GM21717 (cell line): Measurements from ENCODE around the gene IGFBP4.

Experiments
- ATAC-seq: cut with Tn5 transposase; IDR thresholded peaks from one replicate; pipeline ENCODE4 v1.9.1; 2021; ENCODE audit warnings: mild to moderate bottlenecking, moderate library complexity; ENCODE audit not compliant: unreplicated experiment

The IGFBP4 gene

DNA sequence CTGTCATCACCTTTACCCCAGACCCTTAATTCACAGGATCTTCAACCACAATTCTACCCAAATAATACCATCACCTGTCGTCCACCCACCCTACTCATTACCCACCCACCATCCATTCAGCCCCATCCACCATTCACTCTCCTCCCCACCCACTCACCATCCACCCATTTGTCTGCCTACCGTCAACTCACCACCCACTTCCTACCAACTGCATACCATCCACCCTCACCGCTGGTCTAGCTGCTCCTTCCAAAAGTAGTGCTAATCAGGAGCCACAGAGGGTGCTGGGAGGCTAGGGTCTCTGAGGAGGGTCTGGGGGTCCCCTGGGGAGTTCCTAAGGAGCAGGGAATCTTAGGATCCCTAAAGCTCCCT lies 12.0 kb upstream of the IGFBP4 start:
- no peak for ATAC-seq

DNA sequence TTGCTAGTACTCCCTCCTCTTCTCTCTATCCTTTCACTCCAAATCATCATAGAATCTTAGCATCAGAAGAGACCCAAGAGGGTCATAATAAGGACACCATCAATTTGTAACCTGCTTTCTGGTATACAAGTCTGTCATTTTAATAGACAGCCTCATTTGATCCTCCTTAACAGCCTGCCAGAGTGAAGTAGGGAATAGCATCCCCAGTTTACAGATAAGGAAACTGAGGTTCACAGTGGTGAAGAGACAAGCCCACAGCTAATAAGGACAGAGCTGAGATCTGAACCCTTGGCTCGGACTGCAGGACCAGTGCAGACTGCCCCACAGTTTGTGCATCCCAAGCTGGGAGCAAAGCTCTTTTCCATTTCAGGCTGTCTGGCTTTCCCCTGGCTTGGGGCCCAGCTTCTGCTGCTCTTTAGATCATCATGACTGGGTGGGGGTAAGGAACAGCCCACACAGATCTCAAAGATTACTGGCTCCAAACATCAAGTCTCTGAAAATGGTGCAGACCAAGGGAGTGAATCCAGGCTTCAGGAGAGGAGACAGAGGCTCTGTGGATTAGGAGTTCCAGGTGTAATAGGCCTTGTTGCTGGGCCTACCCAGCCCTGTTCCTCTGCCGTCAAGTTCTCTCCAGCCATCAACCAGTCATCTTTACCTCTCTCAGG lies 10.3 kb upstream of the IGFBP4 start:
- no peak for ATAC-seq

DNA sequence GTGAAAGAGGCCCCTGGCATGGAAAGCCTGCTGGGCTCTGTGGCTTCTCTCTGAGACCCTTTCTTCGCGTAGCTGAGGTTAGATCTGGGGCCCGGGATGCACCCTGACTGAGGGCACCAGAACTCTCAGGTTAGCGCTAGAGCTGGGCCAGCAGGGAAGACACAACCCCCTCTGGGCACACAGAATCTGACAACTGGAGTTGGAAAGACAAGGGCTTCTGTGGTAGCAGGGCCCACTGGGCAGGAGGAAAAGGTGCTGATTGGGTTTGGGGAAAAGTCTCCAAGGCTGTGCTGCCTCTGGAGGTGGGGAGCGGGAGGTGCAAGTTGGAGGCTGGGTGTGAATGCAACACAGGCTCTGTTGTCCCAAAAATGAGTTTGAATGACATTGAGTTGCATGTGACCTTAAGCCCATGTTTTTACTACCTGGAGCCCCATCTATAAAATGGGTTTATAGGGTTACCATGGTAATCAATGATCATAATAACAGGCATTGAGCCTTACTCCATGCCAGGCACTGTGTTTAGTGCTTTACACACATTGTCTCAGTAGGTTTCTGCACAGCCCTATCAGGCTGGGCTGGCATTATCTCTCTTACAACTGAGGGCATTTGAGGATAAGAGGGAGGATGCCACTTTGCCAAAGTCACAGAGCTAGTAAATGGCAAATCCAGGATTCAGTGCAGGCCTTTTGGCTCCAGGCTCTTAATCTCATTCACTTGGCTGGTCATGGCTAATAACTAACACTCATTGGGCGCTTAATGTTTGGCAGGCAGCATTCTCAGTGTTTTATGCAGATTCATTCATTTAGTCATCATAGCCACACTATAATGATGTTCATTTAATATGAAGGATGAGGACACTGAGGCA lies 9.5 kb upstream of the IGFBP4 start:
- no peak for ATAC-seq

DNA sequence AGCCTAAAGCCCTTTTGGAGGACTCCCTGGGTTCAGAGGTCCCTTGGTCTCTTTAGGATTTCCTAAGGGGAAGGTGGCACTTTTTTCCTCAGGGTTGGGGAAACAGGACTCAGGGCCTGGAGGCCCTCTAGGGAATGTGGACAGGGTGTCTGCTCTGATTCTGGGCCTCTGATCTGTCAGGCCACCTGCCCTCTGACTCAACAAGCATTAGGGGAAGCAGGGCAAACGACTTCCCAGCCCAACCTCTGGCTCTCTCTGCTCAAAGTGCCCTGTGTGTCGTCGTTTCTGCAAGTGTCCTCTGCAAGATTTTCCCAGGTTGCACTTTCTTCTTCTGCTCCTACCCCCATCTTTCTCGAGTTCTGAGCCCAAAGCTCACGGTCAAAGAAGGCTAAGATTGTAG lies 6.6 kb upstream of the IGFBP4 start:
- no peak for ATAC-seq

DNA sequence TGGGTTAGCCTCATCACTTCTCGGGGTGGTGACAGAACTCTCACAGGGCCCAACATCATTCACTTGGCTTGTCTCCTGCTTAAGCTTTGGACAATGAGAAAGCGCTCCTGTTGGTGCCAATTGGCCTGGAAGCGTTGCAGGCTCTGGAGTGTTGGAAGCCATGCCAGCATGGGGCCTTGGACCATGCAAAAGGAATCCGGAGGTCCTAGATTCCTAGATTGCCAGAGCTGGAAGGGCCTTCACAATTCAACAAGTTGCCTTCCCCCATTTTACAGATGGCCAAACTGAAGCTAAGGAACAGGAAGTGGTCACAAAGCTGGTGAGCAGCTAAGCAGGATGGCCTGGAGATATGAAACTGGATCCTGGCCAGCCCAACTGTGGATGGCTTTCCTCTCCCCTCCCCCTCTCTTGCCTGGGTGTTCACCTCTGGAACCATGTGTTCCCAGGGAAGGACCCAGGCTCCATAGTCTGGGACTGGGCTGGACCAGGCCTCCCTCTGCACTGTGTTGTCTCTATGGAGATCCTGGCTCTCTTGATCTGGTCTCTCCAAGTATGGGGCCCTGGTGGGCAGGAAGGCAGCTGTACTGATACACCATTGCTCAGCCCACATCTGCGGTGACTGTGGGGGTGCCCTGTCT lies 6.0 kb upstream of the IGFBP4 start:
- no peak for ATAC-seq

DNA sequence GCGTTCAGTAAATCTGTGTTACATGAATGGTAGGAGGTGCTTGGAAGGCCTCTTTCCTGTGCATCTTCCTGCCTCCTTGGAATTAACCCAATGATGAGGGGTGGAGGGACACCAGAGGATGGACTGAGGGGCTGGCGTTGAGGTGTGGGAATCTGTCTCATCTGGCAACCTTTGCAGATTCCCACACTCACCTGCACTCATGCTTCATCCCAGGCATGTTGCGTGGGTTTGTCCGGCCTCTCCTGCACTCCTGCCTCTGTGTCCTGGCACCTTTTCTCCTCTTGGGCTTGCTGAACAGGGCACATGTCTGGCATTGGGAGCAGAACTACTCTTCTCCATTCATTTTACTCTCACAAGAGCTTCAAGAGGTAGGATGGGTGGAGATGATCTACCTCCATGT lies 3.1 kb upstream of the IGFBP4 start:
- ATAC-seq, result no peak

DNA sequence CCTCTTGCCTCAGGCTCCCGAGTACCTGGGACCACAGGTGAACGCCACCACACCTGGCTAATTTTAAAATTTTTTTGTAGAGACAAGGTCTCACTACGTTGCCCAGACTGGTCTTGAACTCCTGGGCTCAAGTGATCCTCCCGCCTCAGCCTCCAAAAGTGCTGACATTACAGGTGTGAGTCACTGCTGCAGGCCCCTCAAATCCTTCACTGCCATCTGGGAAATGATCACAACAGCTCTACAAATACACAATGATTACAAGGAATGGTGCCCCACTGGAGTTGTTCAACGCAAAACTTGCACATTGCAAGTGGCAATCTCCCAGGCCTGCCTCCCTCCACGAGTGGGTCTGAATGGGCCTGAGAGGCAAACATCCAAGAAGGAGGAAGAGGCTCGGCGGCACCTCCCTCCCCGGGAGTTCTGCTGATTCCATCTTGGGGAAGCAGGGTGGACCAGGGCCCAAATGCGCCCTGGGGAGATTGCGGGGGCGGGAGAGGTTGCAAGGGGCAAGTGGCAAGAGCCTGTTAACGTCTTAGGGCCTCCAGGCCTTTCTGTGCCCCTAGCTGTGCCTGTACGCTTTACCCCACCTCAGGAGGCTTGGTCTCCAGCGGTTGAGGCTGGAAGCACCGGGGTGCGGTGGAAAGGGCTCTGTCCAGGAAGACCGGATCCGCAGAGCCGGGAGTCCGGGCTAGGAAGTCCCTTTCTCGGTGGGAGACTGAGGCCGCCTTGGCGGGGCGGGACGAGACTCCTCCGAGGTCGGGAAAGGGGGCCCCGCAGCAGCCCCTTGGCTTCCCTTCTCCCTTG lies 656 bp upstream of the IGFBP4 start:
- no peak for ATAC-seq

DNA sequence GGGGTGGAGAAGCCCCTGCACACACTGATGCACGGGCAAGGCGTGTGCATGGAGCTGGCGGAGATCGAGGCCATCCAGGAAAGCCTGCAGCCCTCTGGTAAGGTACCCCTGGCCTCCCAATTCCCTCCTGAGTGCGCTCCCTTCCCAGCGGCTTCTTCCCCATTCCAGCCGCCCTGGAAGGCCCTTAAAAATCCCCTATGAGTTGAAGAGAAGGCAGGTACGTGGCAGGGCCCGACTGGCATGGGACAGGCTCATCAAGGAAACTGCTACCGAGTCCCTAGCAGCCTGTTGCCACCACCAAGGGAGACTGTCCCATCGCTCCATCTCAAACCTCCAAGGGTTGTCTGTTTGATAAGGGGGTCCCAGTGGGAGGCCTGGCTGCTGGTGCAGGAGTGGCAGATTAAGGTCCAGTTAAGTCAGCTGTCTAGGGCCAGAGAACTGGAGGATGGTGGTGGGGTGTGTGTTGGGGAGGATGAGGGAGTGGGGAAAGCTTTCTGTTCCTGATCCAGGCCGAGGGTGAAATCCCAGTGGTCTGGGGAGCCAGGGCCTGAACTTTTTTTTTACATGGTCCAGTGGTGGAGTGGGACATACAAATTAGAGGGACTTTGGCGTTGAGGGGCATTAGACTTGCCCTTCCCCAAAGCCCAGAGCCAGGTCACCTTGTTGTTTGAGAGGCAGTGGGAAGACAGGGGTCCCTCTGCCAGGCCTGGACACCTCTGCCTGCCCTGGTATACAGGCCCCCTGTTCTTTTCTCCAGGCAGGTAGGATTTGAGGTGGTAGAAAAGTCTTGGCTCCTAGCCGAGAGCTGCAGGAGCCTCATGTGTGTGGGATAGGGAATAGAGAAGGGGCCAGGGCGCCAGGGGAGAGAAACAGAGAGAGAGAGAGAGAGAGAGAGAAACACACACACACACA lies 994 bp downstream of the IGFBP4 start:
- no peak for ATAC-seq

DNA sequence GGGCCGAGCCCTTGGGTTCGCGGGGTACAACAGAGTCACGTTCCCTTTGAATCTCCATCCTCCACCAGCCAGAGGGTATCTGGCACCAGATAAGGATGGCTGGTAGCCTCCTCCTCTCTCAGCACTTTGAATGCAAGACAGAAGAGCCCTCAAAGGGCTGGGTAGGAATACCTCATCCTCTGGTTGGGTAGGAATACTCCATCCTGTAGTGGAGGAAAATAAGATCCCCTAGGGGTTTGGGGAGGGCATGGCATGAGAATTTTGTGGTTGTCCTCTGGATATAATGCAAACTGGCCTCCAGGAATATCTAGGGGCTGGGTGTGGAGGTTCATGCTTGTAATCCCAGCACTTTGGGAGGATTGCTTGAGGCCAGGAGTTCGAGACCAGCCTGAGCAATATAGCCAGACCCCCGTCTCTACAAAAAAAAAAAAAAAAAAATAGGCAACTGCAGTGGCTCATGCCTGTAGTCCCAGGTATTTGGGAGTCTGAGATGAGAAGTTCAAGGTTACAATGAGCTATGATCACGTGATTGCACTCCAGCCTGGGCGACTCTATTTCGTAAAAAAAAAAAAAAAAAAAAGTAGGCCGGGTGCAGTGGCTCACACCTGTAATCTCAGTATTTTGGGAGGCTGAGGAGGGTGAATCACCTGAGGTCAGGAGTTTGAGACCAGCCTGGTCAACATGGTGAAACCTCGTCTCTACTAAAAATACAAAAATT lies 2.7 kb downstream of the IGFBP4 start:
- ATAC-seq, result no peak

DNA sequence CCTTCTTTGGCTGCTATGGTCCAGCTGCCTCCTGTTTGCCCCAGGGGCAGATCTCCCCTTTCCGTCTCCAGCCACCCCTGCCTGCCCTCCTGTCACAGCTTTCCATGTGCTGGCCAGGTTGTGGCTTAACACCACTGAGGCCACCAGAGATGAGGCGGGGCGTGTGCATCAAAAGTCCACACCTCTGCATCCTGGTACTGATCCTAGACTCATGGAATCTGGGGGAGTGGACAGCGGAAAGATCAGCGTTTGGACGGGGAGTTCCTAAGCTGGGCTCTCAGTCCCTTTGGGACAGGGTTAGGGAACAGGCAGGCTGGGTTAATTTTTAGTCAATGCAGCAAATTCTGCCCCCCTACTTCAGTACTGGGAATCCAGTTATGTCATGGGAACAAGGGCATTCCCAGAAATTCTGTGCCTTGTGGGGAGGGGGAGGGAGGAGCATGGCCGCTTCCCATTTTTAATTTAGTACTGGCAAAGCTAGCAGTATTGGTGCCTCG lies 3.9 kb downstream of the IGFBP4 start:
- no peak for ATAC-seq

DNA sequence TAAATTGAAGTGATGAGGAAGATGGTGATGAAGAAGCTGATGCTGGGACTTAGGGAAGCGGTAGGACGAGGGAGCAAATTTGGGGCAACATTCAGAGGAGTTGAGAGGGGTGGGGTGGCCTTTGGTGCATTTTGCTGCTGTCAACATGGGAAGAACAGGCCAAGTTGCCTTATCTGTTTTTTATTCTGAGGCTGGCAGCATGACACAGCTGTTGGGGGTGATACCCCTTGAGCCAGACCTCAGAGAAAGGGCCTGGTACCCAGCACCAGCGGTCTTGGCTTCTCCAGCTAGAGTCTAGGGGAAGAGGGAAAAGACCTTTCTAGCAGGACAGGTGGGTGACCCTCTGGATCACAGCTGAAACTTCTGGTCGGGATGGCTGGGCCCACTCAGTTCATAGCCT lies 4.6 kb downstream of the IGFBP4 start:
- ATAC-seq, result no peak

DNA sequence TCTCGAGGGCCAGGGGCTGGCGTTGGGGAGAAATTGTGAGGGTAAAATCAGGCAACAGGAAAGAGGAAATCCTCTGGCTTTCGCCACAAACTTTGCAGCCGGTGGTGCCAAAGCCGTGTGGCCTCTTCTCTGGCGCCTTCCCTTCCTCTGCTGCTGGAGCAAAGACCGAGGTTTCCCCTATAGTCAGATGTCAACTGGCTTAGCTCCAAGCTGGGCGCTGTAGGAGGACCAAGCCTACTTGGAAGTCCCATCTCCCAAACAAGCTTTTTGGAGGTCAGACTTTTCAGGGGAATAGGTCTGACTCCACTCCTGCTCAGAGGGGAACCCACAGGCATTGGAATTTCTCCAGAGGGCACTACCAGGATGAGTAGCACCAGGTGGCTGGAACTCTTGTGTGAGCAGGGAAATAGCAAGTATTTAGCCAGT lies 5.0 kb downstream of the IGFBP4 start:
- no peak for ATAC-seq

DNA sequence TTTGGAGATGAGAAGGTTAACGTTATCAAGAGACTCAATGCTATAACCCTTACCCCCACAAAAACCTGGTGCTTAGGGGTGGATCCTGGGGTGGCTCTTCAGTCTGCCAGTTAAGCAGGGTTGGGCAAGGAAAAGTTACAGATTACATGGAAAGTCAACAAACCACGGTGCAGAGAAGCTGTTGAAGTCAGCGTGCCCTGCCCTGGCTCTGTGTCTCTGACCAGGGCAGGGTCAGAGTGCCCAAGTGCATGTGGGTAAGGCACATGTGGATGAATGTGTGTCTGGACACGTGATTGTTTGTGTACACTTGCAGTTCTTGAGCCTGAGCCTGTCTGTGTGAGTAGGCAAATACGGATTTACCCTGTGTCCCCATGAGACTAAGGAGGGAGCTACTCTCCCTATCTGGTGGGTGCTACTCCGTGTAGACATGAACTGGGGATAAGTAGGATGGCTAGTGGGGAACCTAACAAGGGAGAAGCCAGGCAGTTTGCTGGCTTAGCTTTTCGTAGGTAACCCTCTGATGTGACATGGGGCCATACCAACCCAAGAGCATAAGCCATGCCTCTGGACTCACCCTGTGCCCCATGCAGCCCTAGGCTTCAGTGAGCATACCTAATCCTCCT lies 5.5 kb downstream of the IGFBP4 start:
- ATAC-seq, result no peak

DNA sequence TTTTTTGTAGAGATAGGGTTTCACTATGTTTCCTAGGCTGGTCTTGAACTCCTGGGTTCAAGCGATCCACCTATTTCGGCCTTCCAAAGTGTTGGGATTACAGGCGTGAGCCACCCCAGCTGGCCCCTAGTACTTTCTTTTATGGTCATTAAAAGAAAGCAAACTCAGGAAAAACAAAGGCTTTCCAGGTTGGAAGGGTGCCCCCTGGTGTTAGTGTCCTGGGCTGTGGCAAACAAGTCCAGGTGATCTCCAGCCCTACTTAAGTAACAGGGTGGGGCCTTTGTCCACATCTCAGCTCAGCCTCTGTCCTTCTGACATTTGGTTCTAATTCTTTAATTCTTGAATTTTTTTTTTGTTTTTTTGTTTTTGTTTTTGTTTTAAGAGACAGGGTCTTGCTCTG lies 6.9 kb downstream of the IGFBP4 start:
- ATAC-seq, result no peak

DNA sequence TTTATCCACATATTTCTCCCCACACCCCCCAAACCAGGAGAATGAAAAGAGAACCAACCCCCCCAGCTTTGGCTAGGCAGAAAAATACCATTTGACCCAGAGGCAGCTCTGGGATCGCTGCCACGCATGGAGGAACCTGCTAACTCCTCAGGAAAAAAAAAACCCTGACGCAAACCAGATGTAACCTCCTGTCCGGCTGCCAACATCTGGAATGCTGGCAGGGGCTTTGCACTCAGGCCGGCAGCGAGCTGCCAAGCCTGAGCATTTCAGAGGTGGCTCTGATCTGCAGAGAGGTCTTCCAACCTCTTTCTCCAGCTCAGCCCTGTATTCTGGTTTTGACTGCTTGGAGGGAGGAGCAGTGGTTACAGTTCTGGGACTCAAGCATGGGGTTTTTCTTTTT lies 8.2 kb downstream of the IGFBP4 start:
- no peak for ATAC-seq

DNA sequence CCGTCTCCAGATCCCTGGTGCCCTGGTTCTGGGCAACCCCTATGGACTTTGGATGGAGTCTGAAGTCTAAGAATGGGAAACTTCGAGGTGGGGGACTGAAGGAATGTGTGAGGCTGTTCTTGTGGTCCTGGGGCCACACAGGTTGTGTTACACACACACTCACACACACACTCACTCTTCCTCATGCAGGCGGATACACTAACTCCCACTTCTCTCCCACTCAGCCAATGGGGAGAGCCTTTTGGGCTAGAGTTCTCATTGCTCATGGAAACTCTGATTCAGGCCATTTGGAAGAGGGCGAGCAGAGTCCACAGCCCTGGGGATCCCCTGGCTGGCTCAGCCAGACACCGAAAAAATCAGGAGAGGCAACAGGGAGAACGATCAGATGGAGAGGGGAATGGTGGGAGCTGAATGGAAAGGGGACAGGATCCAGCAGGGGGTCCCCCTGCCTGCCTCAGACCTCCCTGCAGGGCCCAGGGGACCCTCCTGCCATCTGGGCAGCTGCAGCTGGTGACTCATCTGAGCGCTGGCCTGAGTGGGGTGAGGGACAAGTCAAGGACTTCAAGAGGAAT lies 9.1 kb downstream of the IGFBP4 start:
- no peak for ATAC-seq

DNA sequence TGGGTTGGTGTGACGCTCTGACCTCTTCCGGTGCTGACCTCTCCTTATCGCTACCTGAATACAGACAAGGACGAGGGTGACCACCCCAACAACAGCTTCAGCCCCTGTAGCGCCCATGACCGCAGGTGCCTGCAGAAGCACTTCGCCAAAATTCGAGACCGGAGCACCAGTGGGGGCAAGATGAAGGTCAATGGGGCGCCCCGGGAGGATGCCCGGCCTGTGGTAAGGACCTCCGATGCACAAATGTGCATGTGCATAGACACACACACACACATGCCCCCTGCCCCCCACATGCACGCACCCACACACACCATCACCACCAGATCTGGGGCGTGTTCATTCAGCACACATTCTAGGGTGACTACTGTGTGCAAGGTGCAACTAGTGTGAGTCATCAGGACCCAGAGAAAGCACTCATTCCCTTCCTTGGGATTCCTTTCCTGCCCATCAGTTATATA lies 9.7 kb downstream of the IGFBP4 start:
- no peak for ATAC-seq

DNA sequence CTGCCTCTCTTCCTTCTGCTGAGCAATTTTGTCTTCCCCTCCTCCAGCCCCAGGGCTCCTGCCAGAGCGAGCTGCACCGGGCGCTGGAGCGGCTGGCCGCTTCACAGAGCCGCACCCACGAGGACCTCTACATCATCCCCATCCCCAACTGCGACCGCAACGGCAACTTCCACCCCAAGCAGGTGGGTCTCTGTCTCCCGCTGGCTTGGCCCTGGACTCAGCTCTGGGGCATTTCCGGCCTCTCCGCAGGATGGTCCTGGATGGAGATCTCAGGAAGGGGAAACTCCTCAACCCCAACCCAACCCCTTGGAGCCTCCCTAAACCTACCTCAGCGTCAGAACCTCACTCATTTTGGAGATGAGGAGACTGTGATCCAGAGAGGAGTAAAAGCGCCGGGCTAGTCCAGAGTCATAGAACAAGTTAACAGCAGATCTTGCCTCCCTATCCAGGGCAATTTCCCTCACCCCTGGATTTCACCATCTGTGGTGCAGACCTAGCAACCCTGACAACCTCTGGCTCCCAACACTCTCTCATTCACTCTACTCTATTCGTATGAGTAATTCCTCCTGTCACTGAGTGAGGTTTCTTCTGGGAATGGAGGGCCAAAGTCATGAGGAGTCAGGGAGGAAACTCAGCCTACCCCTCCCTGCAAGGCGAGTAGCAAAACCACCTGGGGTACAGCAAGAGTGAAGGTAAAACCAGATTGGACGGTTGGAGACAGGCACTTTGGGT lies 10.8 kb downstream of the IGFBP4 start:
- no peak for ATAC-seq
